GM12891 (cell line): ENCODE results near the gene RNF166.

Experiments used
- PAX5 ChIP-seq: IDR thresholded peaks from 2 replicates; pipeline ENCODE4 v1.6.1; 2011; ENCODE audit warnings: low read length, moderate library complexity, mild to moderate bottlenecking; ENCODE audit not compliant: insufficient read depth, severe bottlenecking
- POLR2A ChIP-seq: IDR thresholded peaks from 2 replicates; pipeline ENCODE4 v1.6.1; 2011; ENCODE audit warnings: low read depth, low read length, control low read depth
- POLR2AphosphoS5 ChIP-seq: IDR thresholded peaks from 2 replicates; pipeline ENCODE4 v1.6.1; 2011; ENCODE audit warnings: low read depth, low read length, control low read depth
- POU2F2 ChIP-seq: IDR thresholded peaks from 2 replicates; pipeline ENCODE4 v1.6.1; 2011; ENCODE audit warnings: low read depth, mild to moderate bottlenecking, control low read depth, low read length, moderate library complexity
- SPI1 ChIP-seq: IDR thresholded peaks from 2 replicates; pipeline ENCODE4 v1.6.1; 2011; ENCODE audit warnings: low read depth, low read length, control low read depth
- TAF1 ChIP-seq: IDR thresholded peaks from 2 replicates; pipeline ENCODE4 v1.6.1; 2011; ENCODE audit warnings: low read depth, low read length, control low read depth

GRCh38 chr16:88743693-88744576 is 37.7 kb upstream of the RNF166 start:
- TF ChIP-seq POLR2A (no peak), POLR2AphosphoS5 (no peak), TAF1 (no peak), SPI1 (no peak), POU2F2 (no peak), PAX5 (no peak)
